Measurements from ENCODE around the gene CFH.

- TF ChIP-seq CTCF (IDR thresholded peaks at IDR 0.05), result no peak
- TF ChIP-seq POLR2A (IDR thresholded peaks at IDR 0.05), result no peak
These were observed 33.7 kb downstream of the CFH start for GRCh38 chr1:196685506-196685905.
